Measurements from ENCODE around the gene LUM.

GRCh38 chr12:91105807-91106206 lies 5.5 kb downstream of the LUM start:
- TF ChIP-seq, protein P1, sequence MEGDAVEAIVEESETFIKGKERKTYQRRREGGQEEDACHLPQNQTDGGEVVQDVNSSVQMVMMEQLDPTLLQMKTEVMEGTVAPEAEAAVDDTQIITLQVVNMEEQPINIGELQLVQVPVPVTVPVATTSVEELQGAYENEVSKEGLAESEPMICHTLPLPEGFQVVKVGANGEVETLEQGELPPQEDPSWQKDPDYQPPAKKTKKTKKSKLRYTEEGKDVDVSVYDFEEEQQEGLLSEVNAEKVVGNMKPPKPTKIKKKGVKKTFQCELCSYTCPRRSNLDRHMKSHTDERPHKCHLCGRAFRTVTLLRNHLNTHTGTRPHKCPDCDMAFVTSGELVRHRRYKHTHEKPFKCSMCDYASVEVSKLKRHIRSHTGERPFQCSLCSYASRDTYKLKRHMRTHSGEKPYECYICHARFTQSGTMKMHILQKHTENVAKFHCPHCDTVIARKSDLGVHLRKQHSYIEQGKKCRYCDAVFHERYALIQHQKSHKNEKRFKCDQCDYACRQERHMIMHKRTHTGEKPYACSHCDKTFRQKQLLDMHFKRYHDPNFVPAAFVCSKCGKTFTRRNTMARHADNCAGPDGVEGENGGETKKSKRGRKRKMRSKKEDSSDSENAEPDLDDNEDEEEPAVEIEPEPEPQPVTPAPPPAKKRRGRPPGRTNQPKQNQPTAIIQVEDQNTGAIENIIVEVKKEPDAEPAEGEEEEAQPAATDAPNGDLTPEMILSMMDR (conservative IDR thresholded peaks at IDR 0.05 in 1 of 2, IDR thresholded peaks at IDR 0.05 in 1 of 2; ENCODE audit: low read depth in 1 of 2, low read length in 2 of 2), result no peak
- TF ChIP-seq EZH2 (IDR thresholded peaks at IDR 0.05; ENCODE audit: low read length, missing control alignments), result no peak

All from fibroblast of lung (primary cell).